B cell (primary cell): Measurements from ENCODE around the gene CAMK1D. TPM values are rescaled to one million over a fixed set of nuclear protein-coding genes. Genes with fewer than 3 reads are reported as not detected.

Source experiments
- ATAC-seq: fragments of 200-7000 bp; cut with Tn5 transposase; one replicate; pipeline ENCODE4 v1.10.0; 2021; ENCODE audit warnings: low read depth, mild to moderate bottlenecking, moderate number of reproducible peaks, moderate library complexity
- CTCF ChIA-PET: fragments of 350-600 bp; sonication (Branson Sonifier 250); formaldehyde crosslinking; loops from one replicate; lab custom pipeline; 2021; ENCODE audit warnings: antibody characterized with exemption, inconsistent platforms; lab: Charles Lee
- POLR2A ChIA-PET: fragments of 350-600 bp; sonication (Branson Sonifier 250); formaldehyde crosslinking; loops from one replicate; lab custom pipeline; 2021; ENCODE audit warnings: antibody characterized with exemption; lab: Charles Lee
- DNase-seq: peaks from one replicate; pipeline ENCODE4 v3.0.0; 2013
- H2AFZ ChIP-seq: 2 replicates; pipeline ENCODE4 v1.6.1; 2012; ENCODE audit warnings: mild to moderate bottlenecking, low read depth, low read length; ENCODE audit not compliant: insufficient read depth, poor library complexity, severe bottlenecking
- H3K27ac ChIP-seq, 2 donors: 1 replicate in 1 of 2; 2 replicates in 1 of 2; pipeline ENCODE4 v1.5.1; 2012 to 2013; ENCODE audit warnings: low read length in 2 of 2, mild to moderate bottlenecking in 2 of 2, moderate library complexity in 1 of 2
- H3K27me3 ChIP-seq, 4 experiments: fragments of 200-600 bp in 1 of 4; sonication (generic) in 1 of 4; replicated peaks in 1 of 4; 1 replicate in 2 of 4; 2 replicates in 2 of 4; pipeline versions ENCODE4 v1.6.1 to v1.7.0; 2013 to 2016; ENCODE audit warnings: low read length in 3 of 4, mild to moderate bottlenecking in 2 of 4, mixed read lengths in 1 of 4, moderate library complexity in 1 of 4; ENCODE audit not compliant: insufficient read depth in 4 of 4, control insufficient read depth in 3 of 4; ENCODE audit errors: control extremely low read depth in 1 of 4
- H3K36me3 ChIP-seq, 2 experiments: replicated peaks in 1 of 2; 1 replicate in 1 of 2; 2 replicates in 1 of 2; pipeline versions ENCODE4 v1.6.1 to v1.7.1; 2013; ENCODE audit warnings: low read length in 1 of 2; ENCODE audit not compliant: insufficient read depth in 2 of 2, control insufficient read depth in 1 of 2; ENCODE audit errors: control extremely low read depth in 1 of 2, extremely low read depth in 1 of 2
- H3K4me1 ChIP-seq, 2 donors: fragments of 200-600 bp in 1 of 2; sonication (generic) in 1 of 2; 1 replicate in 1 of 2; 2 replicates in 1 of 2; pipeline versions ENCODE4 v1.5.1 to v1.6.1; 2013 to 2017; ENCODE audit warnings: low read length in 2 of 2; ENCODE audit not compliant: control insufficient read depth in 2 of 2, insufficient read depth in 2 of 2
- H3K4me2 ChIP-seq: replicated peaks from 2 replicates; pipeline ENCODE3; 2012; ENCODE audit warnings: mild to moderate bottlenecking, low read depth, low read length; ENCODE audit not compliant: poor library complexity, severe bottlenecking
- H3K4me3 ChIP-seq, 5 experiments: fragments of 200-600 bp in 1 of 5; sonication (generic) in 1 of 5; 1 replicate in 3 of 5; 2 replicates in 2 of 5; pipeline versions ENCODE4 v1.5.1 to v1.7.0; 2011 to 2016; ENCODE audit warnings: low read length in 4 of 5, mild to moderate bottlenecking in 4 of 5, low read depth in 2 of 5, control low read depth in 1 of 5, moderate library complexity in 1 of 5; ENCODE audit not compliant: insufficient read depth in 1 of 5; ENCODE audit errors: control extremely low read depth in 1 of 5, extremely low read depth in 1 of 5
- H3K79me2 ChIP-seq: fragments of 200-600 bp; sonication (generic); one replicate; pipeline ENCODE4 v1.6.0; 2016; ENCODE audit warnings: low read length; ENCODE audit not compliant: control insufficient read depth, insufficient read depth
- H3K9ac ChIP-seq: fragments of 200-600 bp; sonication (generic); 2 replicates; pipeline ENCODE4 v1.6.1; 2017; ENCODE audit warnings: mild to moderate bottlenecking, low read length, moderate library complexity
- H3K9me3 ChIP-seq, 3 donors: one replicate each; pipeline versions ENCODE4 v1.6.1 to v1.7.1; 2013; ENCODE audit warnings: low read length in 2 of 3; ENCODE audit not compliant: control insufficient read depth in 2 of 3, insufficient read depth in 1 of 3; ENCODE audit errors: control extremely low read depth in 1 of 3
- H4K20me1 ChIP-seq: 2 replicates; pipeline ENCODE4 v1.6.0; 2012; ENCODE audit warnings: mild to moderate bottlenecking, low read length; ENCODE audit not compliant: insufficient read depth, control insufficient read depth, poor library complexity, severe bottlenecking
- H3K27ac Mint-ChIP-seq: one replicate; pipeline ENCODE4 v1.8.0; 2021; ENCODE audit warnings: mixed read lengths
- H3K27me3 Mint-ChIP-seq: one replicate; pipeline ENCODE4 v1.8.0; 2021; ENCODE audit warnings: mixed read lengths
- H3K4me1 Mint-ChIP-seq: one replicate; pipeline ENCODE4 v1.8.0; 2021; ENCODE audit warnings: mixed read lengths
- H3K4me3 Mint-ChIP-seq: one replicate; pipeline ENCODE4 v1.8.0; 2021; ENCODE audit warnings: mixed read lengths
- H3K9me3 Mint-ChIP-seq: one replicate; pipeline ENCODE4 v1.8.0; 2022; ENCODE audit warnings: mixed read lengths; ENCODE audit not compliant: insufficient read depth
- CTCF ChIP-seq: fragments of 200-600 bp; IDR thresholded peaks from one replicate; pipeline ENCODE4 v1.8.0; 2022; ENCODE audit warnings: antibody characterized with exemption, mild to moderate bottlenecking
- EZH2 ChIP-seq: IDR thresholded peaks from 2 replicates; pipeline ENCODE4 v1.6.1; 2012; ENCODE audit warnings: borderline replicate concordance, low read depth, mild to moderate bottlenecking, moderate library complexity, low read length; ENCODE audit not compliant: insufficient read depth, poor library complexity, severe bottlenecking
- WGBS: methylation state at CpG from one replicate; pipeline ENCODE4 v1.1.5; 2013; ENCODE audit warnings: missing lambda C conversion rate; ENCODE audit not compliant: insufficient coverage; 5-methylcytosine and 5-hydroxymethylcytosine counted together
- intact Hi-C: fragments of 100-400 bp; cut with micrococcal nuclease; formaldehyde crosslinking; loops from one replicate; pipeline ENCODE4 v1.10.0; 2022
- polyA plus RNA-seq: library from polyadenylated mRNA; depleted of rRNA; stranded (reverse); fragments of >200 nt; gene quantifications from 2 replicates; pipeline ENCODE4 v1.2.3, GENCODE V29; 2012
- total RNA-seq, 2 donors: library from RNA; stranded (reverse); fragments of 120-200 nt in 1 of 2; gene quantifications; 1 replicate in 1 of 2; 2 replicates in 1 of 2; pipeline versions ENCODE4 v1.2.3 to v1.2.4, GENCODE V29; 2013 to 2022

The CAMK1D gene
- total and polyA plus RNA-seq, 2 donors (not counting 1 experiment from before 2014, with no cell fraction given) = 34.1 to 69.7 TPM

DNA sequence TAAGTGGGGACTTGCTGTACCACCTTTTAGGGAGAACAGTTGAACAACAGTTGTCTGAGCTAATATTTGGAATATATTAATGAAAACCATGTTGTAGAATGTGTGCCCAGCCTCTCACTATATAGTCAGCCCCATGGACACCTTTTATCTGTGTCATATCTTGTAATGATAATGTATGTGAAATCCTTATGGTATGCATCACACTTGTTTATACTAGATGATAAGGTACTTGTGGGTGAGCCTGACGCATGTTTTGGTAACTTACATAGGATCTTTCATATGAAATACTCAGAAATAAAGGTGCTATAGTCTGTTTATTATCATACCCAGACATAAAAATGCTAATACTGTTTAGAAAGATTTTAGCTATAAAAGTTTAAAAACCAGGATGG, 32.8 kb downstream of the CAMK1D start:
- no peaks in the 10 kb centered on the region for H3K27me3 Mint-ChIP-seq
- DNase-seq = no peak
- H3K9ac ChIP-seq = no peak overlapping the region
- intact Hi-C loops = no loop called here
- H3K79me2 ChIP-seq = peaks cover 99% of the 10 kb centered on the region
- peaks cover under 1 to 5% of the 10 kb centered on the region in 2 experiments for H3K36me3 ChIP-seq
- H3K27ac Mint-ChIP-seq = no peak overlapping the region
- H2AFZ ChIP-seq = no peak overlapping the region
- H3K9me3 Mint-ChIP-seq = no peaks in the 10 kb centered on the region
- H3K27ac ChIP-seq = no peak overlapping the region
- peaks cover 0 to 3% of the 10 kb centered on the region in 2 donors for H3K4me1 ChIP-seq
- TF ChIP-seq EZH2 (no peak), CTCF (no peak)
- no peak overlapping the region for H3K4me3 ChIP-seq
- no peak overlapping the region for H3K4me2 ChIP-seq
- no CpG with 5 or more reads among the region's 1 CpG for WGBS
- H3K4me1 Mint-ChIP-seq = peaks cover 27% of the 10 kb centered on the region
- H3K9me3 ChIP-seq = peaks cover 0 to 7% (median 5%) of the 10 kb centered on the region in 3 donors
- no peak overlapping the region for H3K4me3 Mint-ChIP-seq
- POLR2A ChIA-PET = no interaction called here
- CTCF ChIA-PET = interaction anchor here (0.9 to 1.0 kb wide), 2 partner anchors 18 to 274 kb away, joined by 3 read pairs; no protein-coding TSS in a partner anchor
- no peaks in the 10 kb centered on the region for H3K27me3 ChIP-seq
- ATAC-seq = no peak
- H4K20me1 ChIP-seq = peaks cover 71% of the 10 kb centered on the region

DNA sequence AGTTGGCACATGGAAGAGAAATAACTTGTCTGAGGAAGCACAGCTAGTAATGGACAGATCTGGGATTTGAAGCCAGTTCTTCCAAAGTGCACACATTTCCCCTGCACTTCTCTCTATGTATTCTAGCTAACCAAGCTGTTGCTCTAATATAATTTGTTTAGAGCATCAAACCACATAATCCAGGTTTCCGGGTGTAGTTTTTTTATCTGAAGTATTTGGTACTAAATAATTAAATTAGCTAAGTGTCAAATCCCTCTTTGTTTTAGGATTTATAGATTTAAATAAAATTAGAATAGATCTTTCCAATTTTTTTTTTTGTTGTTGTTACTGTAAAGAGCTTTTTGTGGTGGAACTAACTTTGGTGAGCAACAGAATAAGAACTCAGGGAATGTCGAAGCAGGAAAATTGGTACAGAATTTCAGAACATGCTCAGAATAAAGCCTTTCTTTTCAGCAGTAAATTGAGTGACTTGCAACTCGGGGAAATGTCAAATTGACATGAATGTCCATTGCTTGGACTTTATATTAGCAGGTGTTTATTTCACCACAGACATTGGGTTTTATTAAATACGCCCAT, 33.7 kb downstream of the CAMK1D start:
- CTCF ChIA-PET = interaction anchor here (0.9 to 1.0 kb wide), 3 partner anchors 119 to 273 kb away, joined by 3 read pairs; no protein-coding TSS in a partner anchor
- POLR2A ChIA-PET = interaction anchor here (0.6 kb wide), 1 partner anchor 22 kb away, joined by 4 read pairs; no protein-coding TSS in a partner anchor

More for the DNA sequence above, 33.7 kb downstream of the CAMK1D start:
- TF ChIP-seq EZH2 (no peak), CTCF (no peak)
- Histone ChIP-seq H3K4me1 (peaks cover 6 to 10% of the 10 kb centered on the region in 2 donors), H4K20me1 (peaks cover 70% of the 10 kb centered on the region), H3K36me3 (no peaks in the 10 kb centered on the region), H3K9ac (no peak overlapping the region), H3K4me3 (no peak overlapping the region), H3K4me2 (no peak overlapping the region), H2AFZ (no peak overlapping the region), H3K9me3 (peaks cover 0 to 7% (median 5%) of the 10 kb centered on the region in 3 donors), H3K79me2 (peaks cover 97% of the 10 kb centered on the region), H3K27me3 (no peaks in the 10 kb centered on the region), H3K27ac (no peak overlapping the region)
- no peaks in the 10 kb centered on the region for H3K27me3 Mint-ChIP-seq
- no CpG with 5 or more reads among the region's 4 CpGs for WGBS
- intact Hi-C loops = no loop called here
- no peaks in the 10 kb centered on the region for H3K9me3 Mint-ChIP-seq
- no peak for ATAC-seq
- no peak for DNase-seq
- H3K27ac Mint-ChIP-seq = no peak overlapping the region
- no peak overlapping the region for H3K4me3 Mint-ChIP-seq
- peaks cover 28% of the 10 kb centered on the region for H3K4me1 Mint-ChIP-seq
